Measurements from ENCODE around the gene RIPOR3.
"Not testable (repeated sequence)": the region's sequence is repeated elsewhere in the genome, so short reads cannot be mapped to it uniquely, and the experiment has no call there.

The RIPOR3 gene

DNA sequence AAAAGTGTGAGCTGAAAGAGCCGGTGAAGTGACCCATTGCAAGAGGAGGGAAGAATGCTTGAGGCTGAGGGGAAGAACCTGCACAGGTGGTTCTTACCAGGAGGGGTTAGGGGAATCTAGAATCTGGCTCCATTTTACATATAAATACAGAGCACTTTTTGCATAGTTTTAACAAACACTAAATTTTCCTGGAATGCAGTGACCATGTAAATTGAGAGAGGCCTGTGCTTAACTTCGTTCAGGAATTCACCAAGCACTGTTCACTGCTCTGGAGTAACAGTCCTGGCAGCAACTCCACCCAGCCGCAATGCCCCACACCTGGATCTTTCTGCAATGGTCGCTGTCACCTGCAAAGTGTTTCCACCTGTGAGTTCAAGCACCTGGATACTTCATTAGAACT is 13.2 kb upstream of the RIPOR3 start:
- no peak for DNase-seq

DNA sequence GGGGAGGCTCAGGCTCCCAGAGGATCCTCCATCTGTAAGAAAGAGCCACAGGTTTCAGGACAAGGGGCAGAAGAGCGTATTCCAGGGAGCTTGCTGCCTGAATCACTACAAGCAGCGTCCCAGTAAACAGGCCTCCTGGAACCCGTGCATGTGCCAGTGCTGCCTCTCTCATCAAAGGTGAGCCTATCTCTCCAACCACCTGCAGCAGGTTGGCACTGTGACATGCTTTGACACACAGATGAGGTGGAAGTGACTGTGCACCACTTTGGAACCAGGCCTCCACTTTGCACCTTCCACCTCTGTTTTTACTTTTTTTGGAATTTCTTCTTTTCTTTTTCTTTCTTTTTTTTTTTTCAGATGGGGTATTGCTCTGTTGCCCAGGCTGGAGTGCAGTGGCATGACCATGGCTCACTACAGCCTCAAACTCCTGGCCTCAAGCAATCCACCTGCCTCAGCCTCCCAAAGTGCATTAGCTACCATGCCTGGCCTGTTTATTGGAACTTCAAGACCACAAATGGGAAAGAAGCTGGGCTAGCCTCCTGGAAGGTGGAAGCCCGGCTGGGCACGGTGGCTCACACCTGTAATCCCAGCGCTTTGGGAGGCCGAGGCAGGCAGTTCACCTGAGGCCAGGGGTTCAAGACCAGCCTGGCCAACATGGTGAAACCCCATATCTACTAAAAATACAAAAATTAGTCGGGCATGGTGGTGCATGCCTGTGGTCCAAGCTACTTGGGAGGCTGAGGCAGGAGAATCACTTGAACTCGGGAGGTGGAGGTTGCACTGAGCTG is 12.5 kb upstream of the RIPOR3 start:
- DNase-seq = not testable (repeated sequence)

DNA sequence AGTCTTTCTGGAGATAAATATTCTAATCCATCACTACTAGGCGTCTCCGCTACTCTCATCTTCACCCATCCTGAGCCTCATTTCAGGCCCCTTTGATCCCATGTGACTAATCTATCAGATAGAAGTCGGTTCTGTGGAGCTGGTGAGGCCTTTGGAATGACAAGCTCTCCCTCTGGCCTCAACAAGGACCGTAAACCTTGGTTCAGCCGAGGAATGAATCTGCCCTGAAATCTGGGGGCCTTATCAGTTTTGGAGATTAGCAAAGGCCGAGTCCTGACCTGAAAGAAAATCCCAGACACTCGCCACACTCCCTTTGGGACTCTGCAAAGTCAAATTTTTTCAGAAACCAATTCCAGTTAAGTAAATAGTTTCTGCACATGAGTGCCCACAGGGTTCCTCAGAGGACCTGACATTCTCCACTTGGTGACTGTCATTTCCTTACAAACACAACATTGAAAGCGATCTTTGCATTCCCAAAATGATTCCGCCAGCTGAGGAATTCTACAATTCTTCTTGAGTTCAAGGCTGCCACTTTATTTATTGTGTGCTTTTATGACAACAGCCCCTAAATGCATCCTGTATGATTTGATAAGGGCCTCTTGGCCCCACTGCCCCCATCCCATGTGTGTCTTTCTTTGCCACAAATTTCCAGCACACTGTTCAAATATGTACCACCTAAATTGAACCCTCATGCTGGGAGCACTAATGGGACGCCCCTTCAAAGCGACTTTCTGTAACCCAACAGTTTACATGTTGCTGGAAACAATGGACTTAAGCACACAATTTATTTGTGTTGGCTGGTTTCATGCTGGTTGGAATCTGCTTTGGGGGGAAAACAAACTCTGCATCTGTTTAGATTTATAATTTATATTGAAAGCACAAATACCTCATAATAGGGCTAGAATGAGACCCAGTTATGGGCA is 10.0 kb upstream of the RIPOR3 start:
- DNase-seq = no peak

DNA sequence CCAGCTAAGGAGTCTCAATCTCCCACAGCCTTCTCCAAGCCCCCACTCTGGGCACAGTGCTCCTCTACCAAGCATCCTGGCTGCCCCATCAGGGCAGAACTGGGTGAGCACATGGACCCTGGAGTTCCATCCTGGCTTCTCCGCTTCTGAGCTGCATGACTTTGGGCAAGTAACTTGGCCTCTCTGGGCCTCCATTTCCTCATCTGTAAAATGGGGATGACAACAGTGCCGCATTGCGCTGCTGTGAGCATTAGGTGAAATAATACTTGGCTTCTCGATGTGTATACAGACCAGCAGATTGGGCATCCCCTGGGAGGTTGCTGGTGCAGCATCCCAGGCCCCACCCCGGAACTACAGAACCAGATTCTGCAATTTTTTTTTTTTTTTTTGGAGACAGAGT is 8.3 kb upstream of the RIPOR3 start:
- no peak for DNase-seq

DNA sequence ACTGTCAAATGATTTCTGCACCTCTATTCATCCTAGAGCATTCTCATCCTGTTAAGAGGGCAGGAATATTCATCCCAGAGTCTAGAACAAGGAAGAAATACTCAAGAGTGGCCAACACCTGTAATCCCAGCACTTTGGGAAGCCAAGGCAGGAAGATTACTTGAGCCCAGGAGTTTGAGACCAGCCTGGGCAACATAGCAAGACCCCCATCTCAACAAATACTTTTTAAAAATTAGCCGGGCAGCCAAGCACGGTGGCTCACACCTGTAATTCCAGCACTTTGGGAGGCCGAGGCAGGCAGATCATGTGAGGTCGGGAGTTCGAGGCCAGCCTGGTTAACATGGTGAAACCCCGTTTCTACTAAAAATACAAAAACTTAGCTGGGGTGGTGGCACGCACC is 6.9 kb upstream of the RIPOR3 start:
- not testable (repeated sequence) for DNase-seq

DNA sequence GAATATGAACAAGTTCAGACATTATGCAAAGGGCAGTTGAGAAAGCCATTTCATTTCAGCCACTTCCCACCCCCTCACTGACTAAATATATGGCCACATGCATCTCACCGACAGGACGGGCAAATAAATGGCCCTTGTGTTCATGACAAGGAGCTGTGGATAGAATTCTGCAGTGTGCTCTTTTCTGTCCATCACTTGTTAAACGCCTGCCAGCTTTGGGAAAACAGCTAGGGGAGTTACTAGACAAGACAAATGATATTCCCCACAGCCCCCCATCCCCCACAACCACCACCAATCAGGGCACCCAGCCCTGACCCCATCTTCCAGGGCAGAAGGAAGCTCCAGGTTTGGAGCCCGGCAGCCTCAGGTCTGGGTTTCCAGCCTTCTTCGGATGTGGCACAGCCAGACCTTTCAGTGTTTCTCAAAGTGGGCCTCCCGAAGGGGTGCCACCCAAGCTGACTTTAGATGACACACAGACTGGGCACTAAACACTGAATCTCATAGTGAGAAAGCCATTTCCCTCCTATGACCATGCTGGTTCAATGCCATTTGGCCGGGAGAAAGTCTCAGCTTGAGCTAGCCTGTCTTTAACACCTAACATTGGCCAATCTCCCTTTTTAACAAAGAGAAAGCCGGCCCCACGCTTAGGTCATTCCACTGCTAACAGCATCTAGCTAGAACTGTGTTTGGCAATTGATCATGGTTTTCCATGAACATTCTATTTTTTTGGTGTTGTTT is 4.0 kb upstream of the RIPOR3 start:
- DNase-seq = no peak

DNA sequence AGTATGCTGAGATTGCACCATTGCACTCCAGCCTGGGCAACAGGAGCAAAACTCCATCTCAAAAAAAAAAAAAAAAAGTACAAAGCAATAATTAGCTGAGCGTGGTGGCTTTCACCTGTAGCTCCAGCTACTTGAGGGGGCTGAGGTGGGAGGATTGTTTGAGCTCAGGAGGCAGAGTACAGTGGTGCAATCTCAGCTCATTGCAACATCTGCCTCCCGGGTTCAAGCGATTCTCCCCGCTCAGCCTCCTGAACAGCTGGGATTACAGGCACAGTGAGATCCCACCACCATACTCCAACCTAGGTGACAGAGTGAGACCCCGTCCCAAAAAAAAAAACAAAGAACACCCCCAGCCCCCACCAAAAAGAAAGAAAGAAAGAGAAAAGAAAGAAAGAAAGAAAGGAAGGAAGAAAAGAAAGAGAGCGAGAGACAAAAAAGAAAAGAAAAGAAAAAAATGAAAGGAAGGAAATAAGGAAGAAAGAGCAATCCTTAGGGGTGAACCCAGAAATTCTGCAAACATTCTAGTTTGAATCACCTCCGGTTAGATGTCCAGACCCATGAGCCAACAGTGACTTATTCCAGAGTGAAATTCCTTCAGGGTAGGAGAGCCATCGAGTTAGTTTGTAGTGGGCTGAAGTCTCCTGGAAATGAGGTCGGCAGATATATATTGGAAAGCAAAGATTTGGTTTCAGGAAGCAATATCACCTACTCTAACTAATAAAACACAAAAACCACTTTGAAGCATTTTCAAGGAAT is 3.2 kb upstream of the RIPOR3 start:
- no peak for DNase-seq

DNA sequence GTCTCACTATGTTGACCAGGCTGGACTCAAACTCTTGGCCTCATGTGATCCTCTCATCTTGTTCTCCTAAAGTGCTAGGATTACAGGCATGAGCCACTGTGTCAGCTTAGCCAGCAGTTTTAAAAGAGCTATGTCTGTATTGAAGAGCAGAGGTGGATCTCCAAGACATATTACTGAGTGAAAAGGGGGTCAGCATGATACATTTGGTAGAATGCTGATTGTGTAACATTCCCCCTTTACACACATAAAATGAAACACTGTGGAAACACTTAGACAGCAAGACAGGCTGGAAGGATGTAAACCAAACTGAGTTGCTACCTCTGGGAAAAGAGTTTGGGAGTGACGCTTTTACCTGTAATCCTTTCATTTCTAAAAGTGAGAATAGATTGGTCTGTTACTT is 1.7 kb upstream of the RIPOR3 start:
- no peak for DNase-seq

DNA sequence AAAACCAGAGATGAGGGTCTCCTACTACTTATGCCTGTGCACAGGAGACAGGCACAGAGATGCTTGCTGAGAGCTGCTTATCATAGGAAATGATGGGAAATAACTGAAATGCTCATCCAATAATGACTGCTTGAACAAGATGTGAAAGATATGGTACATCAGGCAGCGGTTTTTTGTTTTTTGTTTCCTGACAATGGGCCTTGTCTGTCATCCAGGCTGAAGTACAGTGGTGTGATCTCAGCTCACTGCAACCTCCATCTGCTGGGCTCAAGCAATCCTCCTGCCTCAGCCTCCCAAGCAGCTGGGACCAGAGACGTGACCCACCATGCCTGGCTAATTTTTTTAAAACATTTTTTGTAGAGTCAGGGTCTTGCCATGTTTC is 1.2 kb upstream of the RIPOR3 start:
- DNase-seq = no peak

DNA sequence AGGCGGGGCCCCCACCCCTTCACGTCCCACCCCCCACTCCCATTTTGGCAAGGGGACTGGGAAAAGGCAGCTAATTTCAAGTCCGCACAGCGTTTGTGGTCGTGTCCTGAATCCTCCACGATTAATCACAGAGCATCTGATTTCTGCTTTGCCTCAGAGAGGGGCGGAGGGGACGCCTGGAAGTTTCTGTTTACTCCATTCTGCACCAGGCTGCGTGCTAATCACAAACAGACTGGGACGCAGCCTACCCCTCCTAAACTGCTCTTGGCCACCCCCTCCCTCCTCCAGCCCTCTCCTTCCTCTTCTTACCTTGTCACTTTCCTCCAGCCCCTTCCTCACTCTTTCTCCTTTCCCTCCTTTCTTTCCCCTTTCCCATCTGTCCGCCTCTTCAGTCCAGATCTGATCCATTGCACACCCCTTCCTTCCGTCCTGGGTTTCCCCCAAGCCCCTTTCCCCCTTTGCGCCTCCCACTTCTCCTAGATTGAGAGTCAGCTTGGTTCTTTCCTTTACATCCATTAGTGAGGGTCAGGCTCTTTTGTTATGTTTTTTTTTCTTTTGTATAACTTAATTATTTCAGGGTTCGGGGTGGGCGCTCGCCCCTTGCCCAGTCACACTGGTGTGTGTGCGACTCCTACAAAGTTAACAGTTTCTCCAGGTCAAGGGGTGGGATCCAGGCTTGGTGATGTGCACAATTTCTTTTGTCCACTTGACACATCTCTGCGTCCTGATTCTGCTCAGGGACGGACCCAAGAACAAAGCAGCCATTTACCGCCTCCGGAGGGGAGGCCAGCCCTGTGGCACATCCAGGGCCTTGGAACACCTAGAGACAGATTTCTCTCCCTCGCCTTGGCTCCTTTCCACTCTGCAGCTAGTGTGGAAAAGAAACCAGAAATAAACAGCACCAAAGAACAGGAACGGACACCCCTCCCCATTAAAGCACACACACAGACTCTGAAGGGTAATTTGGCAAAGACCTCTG is 520 bp upstream of the RIPOR3 start:
- no peak for DNase-seq

DNA sequence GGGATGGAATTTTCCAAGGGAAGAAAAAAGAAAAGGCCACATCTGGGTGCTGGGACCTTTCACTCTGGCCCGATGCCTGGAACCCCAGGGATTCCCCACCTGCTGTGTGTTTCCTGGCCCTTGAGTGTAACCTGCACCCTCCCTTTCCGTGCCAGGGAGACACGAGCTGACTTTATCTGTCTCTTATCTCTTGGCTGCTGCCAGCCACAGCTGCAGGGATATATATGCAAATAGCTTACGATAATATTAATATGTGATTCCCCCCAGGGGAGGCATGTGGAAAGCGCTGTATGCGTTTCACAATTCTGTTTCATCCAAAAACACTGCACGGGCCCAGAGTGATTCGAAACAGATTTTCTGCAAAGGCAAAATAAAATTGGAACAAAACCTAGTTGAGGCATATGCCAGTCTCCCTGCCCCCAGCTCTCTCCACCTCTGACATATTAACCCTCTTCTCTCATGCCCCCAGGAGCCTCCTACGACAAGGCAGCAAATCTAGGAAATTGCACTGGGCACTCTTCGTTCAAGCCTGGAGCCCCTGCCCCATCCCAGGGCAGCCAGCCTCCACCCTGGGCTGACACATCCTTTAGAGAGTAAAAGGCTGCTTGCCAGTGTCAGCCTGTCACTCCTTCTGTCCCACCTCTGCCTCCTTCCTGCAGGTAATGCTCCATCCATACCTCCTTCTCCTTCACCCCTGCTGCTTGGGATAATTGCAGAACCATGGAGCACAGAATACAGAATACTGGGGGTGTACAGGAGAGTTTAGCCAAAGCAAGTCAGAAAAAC is 1.3 kb downstream of the RIPOR3 start:
- DNase-seq = no peak

DNA sequence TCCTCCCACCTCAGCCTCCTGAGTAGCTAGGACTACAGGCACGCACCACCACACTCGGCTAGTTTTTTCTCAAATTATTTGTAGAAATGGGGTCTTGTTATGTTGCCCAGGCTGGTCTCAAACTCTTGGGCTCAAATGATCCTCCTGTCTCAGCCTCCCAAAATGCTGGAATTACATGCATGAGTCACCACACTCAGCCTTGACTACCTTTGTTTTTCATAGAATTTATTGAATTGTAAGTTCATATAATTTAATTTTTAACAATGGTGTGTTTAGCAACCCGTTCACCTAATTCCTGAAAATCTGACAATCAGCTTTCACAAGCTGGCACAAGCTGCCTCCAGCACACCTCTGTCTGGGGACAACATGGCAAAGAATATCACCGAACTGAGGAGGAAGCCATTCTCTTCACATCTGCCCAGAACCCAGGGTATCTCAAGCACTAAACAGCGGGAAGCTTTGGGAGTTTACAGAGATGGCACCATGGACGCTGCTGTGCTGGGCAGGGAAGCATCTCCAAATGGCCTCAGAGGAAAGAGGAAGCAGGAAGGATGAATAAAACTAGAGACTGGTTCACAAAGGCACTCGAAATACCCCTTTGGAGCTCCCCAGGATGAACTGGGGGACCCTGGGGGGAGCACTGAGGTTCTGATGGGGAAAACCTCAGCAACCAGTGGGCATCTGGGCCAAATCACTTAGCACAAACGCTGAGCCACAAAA is 2.9 kb downstream of the RIPOR3 start:
- DNase-seq = no peak

DNA sequence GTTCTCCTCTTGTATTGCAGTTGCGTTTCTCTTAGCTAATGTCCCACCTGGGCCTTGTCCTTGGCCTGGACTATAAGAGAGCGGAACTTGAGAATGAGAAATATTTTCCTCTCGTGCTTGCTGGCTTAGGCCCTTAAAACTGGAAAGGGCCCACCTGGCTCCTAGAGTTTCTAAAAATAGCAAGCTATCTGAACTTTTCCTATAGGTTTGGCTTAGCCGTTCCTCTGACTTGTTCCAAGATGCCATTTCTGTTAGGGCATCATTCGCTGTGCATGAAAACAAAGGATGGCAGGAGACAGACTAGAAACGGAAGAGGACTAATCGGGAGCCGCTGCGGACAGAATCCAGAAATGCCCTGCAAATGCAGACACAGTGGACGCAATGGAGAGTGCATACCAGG is 4.5 kb downstream of the RIPOR3 start:
- no peak for DNase-seq

DNA sequence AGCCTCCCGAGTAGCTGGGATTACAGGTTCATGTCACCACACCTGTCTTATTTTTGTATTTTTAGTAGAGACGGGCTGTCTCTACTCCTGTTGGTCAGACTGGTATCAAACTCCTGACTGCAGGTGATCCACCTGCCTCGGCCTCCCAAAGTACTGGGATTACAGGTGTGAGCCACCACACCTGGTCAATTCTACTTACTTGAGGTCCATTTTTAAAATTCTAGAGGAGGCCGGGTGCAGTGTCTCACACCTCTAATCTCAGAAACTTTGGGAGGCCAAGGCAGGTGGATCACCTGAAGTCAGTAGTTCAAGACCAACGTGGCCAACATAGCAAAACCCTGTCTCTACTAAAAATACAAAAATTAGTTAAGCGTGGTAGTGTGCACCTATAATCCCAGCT is 7.8 kb downstream of the RIPOR3 start:
- DNase-seq = no peak

DNA sequence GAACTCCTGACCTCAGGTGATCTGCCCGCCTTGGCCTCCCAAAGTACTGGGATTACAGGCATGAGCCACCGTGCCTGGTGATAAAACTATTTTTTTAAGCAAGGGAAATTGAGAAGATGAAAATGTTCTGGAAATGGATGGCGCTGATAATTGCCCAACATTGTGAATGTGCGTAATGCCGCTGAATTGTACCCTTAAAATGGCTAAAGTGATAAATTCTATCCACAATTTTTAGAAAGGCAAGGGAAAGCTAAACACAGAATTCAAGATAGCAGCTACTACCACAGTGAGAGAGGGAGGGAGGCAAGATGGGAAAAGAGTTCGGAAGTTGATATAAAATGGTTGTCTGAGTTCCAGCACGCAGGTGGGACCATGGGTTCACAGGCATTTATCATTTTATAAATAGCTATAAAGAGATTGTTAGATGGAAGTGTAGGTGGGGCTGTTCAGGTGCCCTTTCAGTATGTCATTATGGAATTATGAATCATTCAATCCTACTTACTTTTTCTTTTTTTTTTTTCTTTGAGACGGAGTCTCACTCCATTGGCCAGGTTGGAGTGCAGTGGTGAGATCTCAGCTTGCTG is 8.3 kb downstream of the RIPOR3 start:
- no peak for DNase-seq

DNA sequence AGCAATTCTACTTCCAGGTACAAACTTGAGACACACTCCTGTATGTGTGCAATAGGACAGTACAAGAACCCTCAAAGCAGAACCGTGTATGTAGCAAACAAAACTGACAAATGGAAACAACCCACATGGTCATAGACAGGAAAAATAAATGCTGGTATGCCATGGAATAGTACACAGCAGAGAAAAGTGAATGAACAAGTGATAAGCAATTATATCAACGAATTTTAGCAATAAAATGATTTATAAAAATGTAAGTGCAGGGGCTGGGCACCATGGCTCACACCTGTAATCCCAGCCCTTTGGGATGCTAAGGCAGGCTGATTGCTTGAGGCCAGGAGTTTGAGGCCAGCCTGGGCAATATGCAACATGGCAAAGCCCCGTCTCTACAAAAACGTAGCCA is 9.3 kb downstream of the RIPOR3 start:
- no peak for DNase-seq

DNA sequence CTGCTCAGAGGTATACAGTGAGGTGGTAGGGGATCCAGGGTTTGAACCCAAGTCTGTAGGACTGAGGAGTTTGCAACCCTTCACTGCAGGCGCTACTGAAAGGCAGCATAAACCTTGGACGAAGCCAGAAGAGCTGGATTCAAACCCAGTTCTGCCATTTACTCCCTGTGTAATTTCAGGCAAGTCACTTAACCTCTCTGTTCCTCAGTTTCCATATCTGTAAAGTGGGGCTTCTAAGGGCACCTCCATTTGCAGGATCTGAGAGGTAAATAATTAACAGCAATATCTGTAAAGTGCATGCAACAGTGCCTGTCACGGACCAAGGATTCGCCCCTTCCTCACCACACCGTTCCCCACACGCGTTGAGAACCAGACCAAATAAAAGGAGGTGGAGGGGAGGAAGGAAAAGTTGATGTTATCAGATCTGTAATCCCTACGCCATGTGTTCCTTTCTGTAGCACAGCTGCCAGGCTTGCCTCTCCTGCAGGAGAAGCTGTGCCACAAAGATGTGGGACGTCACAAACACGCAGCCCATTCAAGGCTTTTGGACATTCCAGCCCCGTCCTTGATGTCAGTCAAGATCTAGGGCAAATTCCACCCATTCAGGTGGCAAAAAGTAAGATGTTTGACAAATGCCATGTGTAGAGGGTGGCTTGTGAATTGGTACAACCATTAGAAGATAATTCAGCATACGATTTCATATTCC is 9.8 kb downstream of the RIPOR3 start:
- DNase-seq = no peak

DNA sequence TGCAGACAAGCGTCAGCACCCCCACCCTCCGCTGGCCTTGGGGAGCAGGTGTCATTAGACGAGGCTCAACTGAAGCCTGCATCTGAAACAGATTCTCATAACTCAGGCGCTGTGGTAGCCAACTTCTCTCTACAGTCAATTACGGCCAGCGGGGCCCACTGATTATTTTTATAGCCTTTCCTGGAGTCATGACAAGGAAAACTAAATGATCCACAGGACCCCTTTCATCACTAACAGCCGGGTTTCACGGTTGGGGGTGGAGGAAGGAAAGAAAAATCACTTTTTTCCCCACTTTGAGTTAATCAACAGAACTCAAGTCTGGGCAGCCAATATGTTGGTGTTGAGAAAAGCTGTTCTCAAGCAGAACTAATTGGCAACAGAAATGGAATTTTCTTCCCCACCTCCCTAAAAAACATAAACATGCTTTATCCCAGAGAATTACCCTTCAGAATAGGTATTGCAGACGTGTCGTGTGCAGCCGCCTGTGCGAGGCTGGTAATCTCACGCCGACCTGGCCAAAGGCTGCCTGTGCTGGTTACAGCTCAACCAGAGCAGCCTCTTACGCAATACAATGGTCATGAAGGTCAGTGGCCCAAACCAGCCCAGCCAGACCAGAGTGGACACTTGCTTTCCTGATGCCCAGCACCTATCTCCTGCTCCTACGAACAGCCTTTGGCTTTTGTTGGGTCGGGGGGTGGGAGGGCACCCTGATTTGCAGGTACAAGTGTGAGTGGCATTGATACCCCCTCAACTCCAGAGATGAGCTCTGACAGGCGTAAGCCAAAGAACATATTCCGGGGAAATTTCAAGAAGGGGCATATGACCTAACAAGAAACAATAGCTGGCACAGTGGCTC is 11.0 kb downstream of the RIPOR3 start:
- DNase-seq = no peak
